Nephron progenitor cell (in vitro differentiated cells): ENCODE data around the gene ANKRD33B.

Experiments
- DNase-seq: peaks from one replicate; pipeline ENCODE4 v3.0.0; 2021
- H3K27ac Mint-ChIP-seq: 2 replicates; pipeline ENCODE4 v1.8.0; 2021; ENCODE audit warnings: mild to moderate bottlenecking, moderate library complexity, mixed read lengths
- H3K27me3 Mint-ChIP-seq: 2 replicates; pipeline ENCODE4 v1.8.0; 2021; ENCODE audit warnings: mild to moderate bottlenecking, low read depth, mixed read lengths; ENCODE audit not compliant: poor library complexity
- H3K36me3 Mint-ChIP-seq: 2 replicates; pipeline ENCODE4 v1.8.0; 2021; ENCODE audit warnings: low read depth, mixed read lengths
- H3K4me1 Mint-ChIP-seq: 2 replicates; pipeline ENCODE4 v1.8.0; 2021; ENCODE audit warnings: mixed read lengths
- H3K4me3 Mint-ChIP-seq: 2 replicates; pipeline ENCODE4 v1.8.0; 2021; ENCODE audit warnings: mild to moderate bottlenecking, moderate library complexity, mixed read lengths
- H3K9me3 Mint-ChIP-seq: 2 replicates; pipeline ENCODE4 v1.8.0; 2021; ENCODE audit warnings: mild to moderate bottlenecking, moderate library complexity, mixed read lengths
- TF ChIP-seq, protein P1 (sequence below): fragments of 200-600 bp; sonication (generic); IDR thresholded peaks from 2 replicates; pipeline ENCODE4 v1.5.0; 2021; ENCODE audit warnings: antibody characterized with exemption

ANKRD33B gene

DNA sequence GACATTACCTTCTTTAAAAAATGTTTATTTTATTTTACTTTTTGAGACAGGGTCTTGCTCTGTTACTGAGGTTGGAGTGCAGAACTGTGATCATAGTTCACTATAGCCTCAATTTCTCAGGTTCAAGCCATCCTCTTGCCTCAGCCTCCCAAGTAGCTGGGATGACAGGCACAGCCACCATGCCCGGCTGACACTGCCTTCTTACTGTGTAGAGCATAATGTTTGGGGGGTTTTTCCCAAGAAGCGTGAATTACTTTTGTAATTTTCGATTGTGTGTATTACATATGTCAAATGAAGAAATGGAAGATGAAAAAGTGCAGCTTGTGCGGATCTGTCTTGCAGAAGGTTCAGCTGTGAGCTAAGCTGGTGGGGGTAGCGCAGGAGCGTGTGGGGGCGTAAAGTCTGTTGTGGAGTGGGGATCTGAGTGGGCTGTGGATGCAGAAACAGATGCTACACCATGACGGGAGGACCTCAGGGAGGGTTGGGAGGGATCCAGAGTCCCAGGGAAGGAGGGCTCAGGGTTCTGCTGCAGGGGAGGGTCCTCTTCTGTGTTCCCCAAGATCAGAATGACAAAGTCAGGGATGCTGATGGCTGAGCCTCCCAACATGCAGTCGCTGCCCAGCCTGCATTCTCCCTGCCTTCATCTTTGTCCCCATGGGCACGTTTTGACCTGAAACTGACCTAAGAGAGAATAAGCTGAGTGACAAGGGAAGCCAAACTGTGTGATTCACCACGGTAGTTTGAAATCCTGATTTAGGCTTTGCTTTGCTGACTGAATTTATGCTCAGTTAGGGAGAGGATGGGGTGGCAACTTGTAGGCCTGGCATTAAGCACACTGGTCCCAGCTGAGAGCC lies 6.8 kb upstream of the ANKRD33B start:
- H3K9me3 Mint-ChIP-seq, result no peaks in the 10 kb centered on the region
- H3K36me3 Mint-ChIP-seq, result no peaks in the 10 kb centered on the region
- no peak overlapping the region for H3K4me3 Mint-ChIP-seq
- peaks cover 14% of the 10 kb centered on the region for H3K4me1 Mint-ChIP-seq
- TF ChIP-seq, protein P1, sequence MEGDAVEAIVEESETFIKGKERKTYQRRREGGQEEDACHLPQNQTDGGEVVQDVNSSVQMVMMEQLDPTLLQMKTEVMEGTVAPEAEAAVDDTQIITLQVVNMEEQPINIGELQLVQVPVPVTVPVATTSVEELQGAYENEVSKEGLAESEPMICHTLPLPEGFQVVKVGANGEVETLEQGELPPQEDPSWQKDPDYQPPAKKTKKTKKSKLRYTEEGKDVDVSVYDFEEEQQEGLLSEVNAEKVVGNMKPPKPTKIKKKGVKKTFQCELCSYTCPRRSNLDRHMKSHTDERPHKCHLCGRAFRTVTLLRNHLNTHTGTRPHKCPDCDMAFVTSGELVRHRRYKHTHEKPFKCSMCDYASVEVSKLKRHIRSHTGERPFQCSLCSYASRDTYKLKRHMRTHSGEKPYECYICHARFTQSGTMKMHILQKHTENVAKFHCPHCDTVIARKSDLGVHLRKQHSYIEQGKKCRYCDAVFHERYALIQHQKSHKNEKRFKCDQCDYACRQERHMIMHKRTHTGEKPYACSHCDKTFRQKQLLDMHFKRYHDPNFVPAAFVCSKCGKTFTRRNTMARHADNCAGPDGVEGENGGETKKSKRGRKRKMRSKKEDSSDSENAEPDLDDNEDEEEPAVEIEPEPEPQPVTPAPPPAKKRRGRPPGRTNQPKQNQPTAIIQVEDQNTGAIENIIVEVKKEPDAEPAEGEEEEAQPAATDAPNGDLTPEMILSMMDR, result no peak
- no peak overlapping the region for H3K27ac Mint-ChIP-seq
- DNase-seq, result no peak
- peaks cover 58% of the 10 kb centered on the region for H3K27me3 Mint-ChIP-seq

DNA sequence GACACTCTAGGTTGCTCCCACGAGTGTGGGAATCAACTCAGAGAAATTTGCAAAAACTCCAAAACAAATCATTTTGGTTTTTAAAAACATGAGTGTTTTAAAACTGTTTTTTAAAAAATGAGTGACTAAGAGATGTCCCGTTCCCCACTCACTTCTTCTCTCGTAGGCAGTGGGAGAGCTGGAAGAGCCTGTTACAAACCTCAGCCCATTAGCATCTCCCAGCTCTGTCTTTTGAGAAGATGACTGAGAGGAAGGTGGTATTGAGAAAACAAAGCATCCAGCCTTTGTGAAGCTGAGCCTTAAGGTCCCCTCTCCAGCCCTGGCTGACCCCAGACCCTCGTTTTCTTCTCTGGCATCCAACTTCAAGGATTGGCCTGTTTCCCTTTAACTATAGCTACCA lies 4.7 kb upstream of the ANKRD33B start:
- DNase-seq, result no peak
- no peaks in the 10 kb centered on the region for H3K9me3 Mint-ChIP-seq
- TF ChIP-seq, protein P1, result no peak
- no peak overlapping the region for H3K27ac Mint-ChIP-seq
- no peak overlapping the region for H3K4me3 Mint-ChIP-seq
- H3K27me3 Mint-ChIP-seq, result peaks cover 71% of the 10 kb centered on the region
- peaks cover 14% of the 10 kb centered on the region for H3K4me1 Mint-ChIP-seq
- no peaks in the 10 kb centered on the region for H3K36me3 Mint-ChIP-seq

GRCh38 chr5:10559871-10560270 lies 4.0 kb upstream of the ANKRD33B start:
- Mint-ChIP-seq H3K4me3 (no peak overlapping the region), H3K4me1 (peaks cover 14% of the 10 kb centered on the region), H3K27ac (no peak overlapping the region), H3K9me3 (no peaks in the 10 kb centered on the region), H3K36me3 (no peaks in the 10 kb centered on the region), H3K27me3 (peaks cover 73% of the 10 kb centered on the region)
- TF ChIP-seq, protein P1, result no peak
- no peak for DNase-seq

- Mint-ChIP-seq H3K27me3 (peaks cover 89% of the 10 kb centered on the region), H3K36me3 (no peaks in the 10 kb centered on the region), H3K4me3 (peak overlapping the region; percentile 67), H3K27ac (no peak overlapping the region), H3K9me3 (no peaks in the 10 kb centered on the region), H3K4me1 (peaks cover 27% of the 10 kb centered on the region)
- peak; percentile 16 for DNase-seq
- TF ChIP-seq, protein P1, result no peak
These were observed 1.4 kb upstream of the ANKRD33B start for GRCh38 chr5:10562201-10563109.

GRCh38 chr5:10563110-10563944 lies 543 bp upstream of the ANKRD33B start:
- peaks cover 29% of the 10 kb centered on the region for H3K4me1 Mint-ChIP-seq
- H3K27me3 Mint-ChIP-seq, result peaks cover 82% of the 10 kb centered on the region
- no peak overlapping the region for H3K27ac Mint-ChIP-seq
- no peaks in the 10 kb centered on the region for H3K9me3 Mint-ChIP-seq
- DNase-seq, result no peak
- TF ChIP-seq, protein P1, result no peak
- no peaks in the 10 kb centered on the region for H3K36me3 Mint-ChIP-seq
- peak overlapping the region; percentile 67 for H3K4me3 Mint-ChIP-seq
